ENCODE data around the gene NIBAN1.

The NIBAN1 gene

GRCh38 chr1:184965944-184966860 lies 8.1 kb downstream of the NIBAN1 start:
- Histone ChIP-seq H3K36me3 (ENCODE audit: low read length) (no peaks in the 10 kb centered on the region), H3K4me2 (ENCODE audit: low read depth, low read length, poor library complexity, severe bottlenecking) (no peak overlapping the region), H3K27me3 (ENCODE audit: low read length) (no peaks in the 10 kb centered on the region), H3K9me2 (replicated peaks; ENCODE audit: insufficient read depth, low read length) (no peaks in the 10 kb centered on the region), H3K9me3 (ENCODE audit: insufficient read depth, low read length) (no peaks in the 10 kb centered on the region), H3K27ac (ENCODE audit: low read depth, low read length) (no peak overlapping the region), H3K9ac (ENCODE audit: low read length) (no peak overlapping the region), H3K4me3 (ENCODE audit: insufficient read depth, low read length, poor library complexity, severe bottlenecking) (no peak overlapping the region), H2AFZ (ENCODE audit: low read depth, low read length, severe bottlenecking) (no peak overlapping the region), H4K20me1 (ENCODE audit: low read depth, low read length) (no peaks in the 10 kb centered on the region), H3F3A (ENCODE audit: insufficient read depth) (no peaks in the 10 kb centered on the region), H3K79me2 (ENCODE audit: insufficient read depth, low read length) (no peaks in the 10 kb centered on the region)
- TF ChIP-seq EZH2phosphoT487 (conservative IDR thresholded peaks at IDR 0.05; ENCODE audit: low read length) = no peak
- TF ChIP-seq CTCF (IDR thresholded peaks at IDR 0.05; ENCODE audit: insufficient read depth, low read length, poor library complexity, severe bottlenecking) = no peak

- TF ChIP-seq EZH2phosphoT487 (conservative IDR thresholded peaks at IDR 0.05; ENCODE audit: low read length) (no peak), CTCF (IDR thresholded peaks at IDR 0.05; ENCODE audit: insufficient read depth, low read length, poor library complexity, severe bottlenecking) (no peak)
- Histone ChIP-seq H3K9ac (ENCODE audit: low read length) (no peak overlapping the region), H3K36me3 (ENCODE audit: low read length) (no peaks in the 10 kb centered on the region), H4K20me1 (ENCODE audit: low read depth, low read length) (no peaks in the 10 kb centered on the region), H3K27ac (ENCODE audit: low read depth, low read length) (no peak overlapping the region), H3F3A (ENCODE audit: insufficient read depth) (no peaks in the 10 kb centered on the region), H3K4me3 (ENCODE audit: insufficient read depth, low read length, poor library complexity, severe bottlenecking) (no peak overlapping the region), H3K79me2 (ENCODE audit: insufficient read depth, low read length) (no peaks in the 10 kb centered on the region), H3K9me2 (replicated peaks; ENCODE audit: insufficient read depth, low read length) (no peaks in the 10 kb centered on the region), H3K4me2 (ENCODE audit: low read depth, low read length, poor library complexity, severe bottlenecking) (no peak overlapping the region), H2AFZ (ENCODE audit: low read depth, low read length, severe bottlenecking) (no peak overlapping the region), H3K9me3 (ENCODE audit: insufficient read depth, low read length) (no peaks in the 10 kb centered on the region), H3K27me3 (ENCODE audit: low read length) (no peaks in the 10 kb centered on the region)
Observed at GRCh38 chr1:184965439-184965838, 8.9 kb downstream of the NIBAN1 start.

- H3K9me2 ChIP-seq (replicated peaks; ENCODE audit: insufficient read depth, low read length) = no peaks in the 10 kb centered on the region
- H3K9ac ChIP-seq (ENCODE audit: low read length) = no peak overlapping the region
- no peaks in the 10 kb centered on the region for H3K27me3 ChIP-seq (ENCODE audit: low read length)
- no peaks in the 10 kb centered on the region for H4K20me1 ChIP-seq (ENCODE audit: low read depth, low read length)
- no peak overlapping the region for H3K4me3 ChIP-seq (ENCODE audit: insufficient read depth, low read length, poor library complexity, severe bottlenecking)
- H3K36me3 ChIP-seq (ENCODE audit: low read length) = no peaks in the 10 kb centered on the region
- no peak overlapping the region for H2AFZ ChIP-seq (ENCODE audit: low read depth, low read length, severe bottlenecking)
- H3K4me2 ChIP-seq (ENCODE audit: low read depth, low read length, poor library complexity, severe bottlenecking) = no peak overlapping the region
- H3K9me3 ChIP-seq (ENCODE audit: insufficient read depth, low read length) = no peaks in the 10 kb centered on the region
- no peak for TF ChIP-seq EZH2phosphoT487 (conservative IDR thresholded peaks at IDR 0.05; ENCODE audit: low read length)
- TF ChIP-seq CTCF (IDR thresholded peaks at IDR 0.05; ENCODE audit: insufficient read depth, low read length, poor library complexity, severe bottlenecking) = no peak
- H3F3A ChIP-seq (ENCODE audit: insufficient read depth) = no peaks in the 10 kb centered on the region
- H3K79me2 ChIP-seq (ENCODE audit: insufficient read depth, low read length) = no peaks in the 10 kb centered on the region
- no peak overlapping the region for H3K27ac ChIP-seq (ENCODE audit: low read depth, low read length)
Observed at GRCh38 chr1:184959626-184960025, 14.7 kb downstream of the NIBAN1 start.

Data from SU-DHL-6 (cell line).